Liver (tissue), 9 donors: Measurements from ENCODE around the gene PBX4. TPM values are rescaled to one million over a fixed set of nuclear protein-coding genes. Genes with fewer than 3 reads are reported as not detected.

ENCODE experiments used
- DNase-seq: peaks from one replicate; pipeline ENCODE4 v3.0.0-alpha.2; 2017; ENCODE audit warnings: low spot score
- H3K27ac ChIP-seq, 2 donors: one replicate each; pipeline ENCODE4 v1.7.0; 2013; ENCODE audit warnings: inconsistent platforms in 2 of 2, low read length in 2 of 2, control low read depth in 1 of 2, low read depth in 1 of 2, mild to moderate bottlenecking in 1 of 2
- H3K27me3 ChIP-seq, 4 donors: one replicate each; pipeline versions ENCODE4 v1.6.1 to v1.7.0; 2013; ENCODE audit warnings: low read length in 3 of 4, inconsistent platforms in 1 of 4, mild to moderate bottlenecking in 1 of 4, moderate library complexity in 1 of 4; ENCODE audit not compliant: control insufficient read depth in 4 of 4, insufficient read depth in 4 of 4
- H3K36me3 ChIP-seq, 4 donors: one replicate each; pipeline versions ENCODE4 v1.6.1 to v1.7.0; 2013; ENCODE audit warnings: low read length in 3 of 4, mild to moderate bottlenecking in 3 of 4, low read depth in 1 of 4, moderate library complexity in 1 of 4; ENCODE audit not compliant: control insufficient read depth in 4 of 4, insufficient read depth in 3 of 4
- H3K4me1 ChIP-seq, 4 donors: one replicate each; pipeline versions ENCODE4 v1.6.1 to v1.7.0; 2013; ENCODE audit warnings: low read length in 3 of 4, mild to moderate bottlenecking in 3 of 4, moderate library complexity in 1 of 4; ENCODE audit not compliant: control insufficient read depth in 4 of 4, insufficient read depth in 4 of 4
- H3K4me3 ChIP-seq, 3 donors: one replicate each; pipeline versions ENCODE4 v1.6.1 to v1.7.0; 2013; ENCODE audit warnings: low read length in 3 of 3, control low read depth in 1 of 3, low read depth in 1 of 3, mild to moderate bottlenecking in 1 of 3
- H3K9ac ChIP-seq, 2 donors: one replicate each; pipeline ENCODE4 v1.7.0; 2013; ENCODE audit warnings: low read length in 2 of 2, mild to moderate bottlenecking in 2 of 2, moderate library complexity in 2 of 2, control low read depth in 1 of 2, low read depth in 1 of 2
- H3K9me3 ChIP-seq, 4 donors: one replicate each; pipeline versions ENCODE4 v1.6.1 to v1.7.0; 2013; ENCODE audit warnings: low read length in 3 of 4; ENCODE audit not compliant: control insufficient read depth in 4 of 4
- EGR1 ChIP-seq, 2 donors: IDR thresholded peaks; 2 replicates each; pipeline ENCODE4 v1.6.1; 2016 to 2018; ENCODE audit warnings: antibody characterized with exemption in 2 of 2, low read depth in 2 of 2
- FOXA1 ChIP-seq: IDR thresholded peaks from 2 replicates; pipeline ENCODE4 v1.6.1; 2016; ENCODE audit warnings: antibody characterized with exemption
- FOXA2 ChIP-seq: IDR thresholded peaks from 2 replicates; pipeline ENCODE4 v1.6.1; 2016; ENCODE audit warnings: antibody characterized with exemption
- GABPA ChIP-seq, 2 donors: IDR thresholded peaks in 1 of 2; conservative IDR thresholded peaks in 1 of 2; 2 replicates each; pipeline ENCODE4 v1.6.1; 2016; ENCODE audit warnings: antibody characterized with exemption in 2 of 2, mild to moderate bottlenecking in 1 of 2, moderate library complexity in 1 of 2
- HNF4A ChIP-seq, 2 donors: conservative IDR thresholded peaks; 2 replicates each; pipeline ENCODE4 v1.6.1; 2016; ENCODE audit warnings: antibody characterized with exemption in 2 of 2, mild to moderate bottlenecking in 2 of 2
- HNF4G ChIP-seq: IDR thresholded peaks from 2 replicates; pipeline ENCODE4 v1.6.1; 2016; ENCODE audit warnings: antibody characterized with exemption
- JUND ChIP-seq, 2 donors: IDR thresholded peaks; 2 replicates each; pipeline ENCODE4 v1.6.1; 2016; ENCODE audit warnings: antibody characterized with exemption in 2 of 2
- NR2F2 ChIP-seq: IDR thresholded peaks from 2 replicates; pipeline ENCODE4 v1.6.1; 2016; ENCODE audit warnings: antibody characterized with exemption
- RAD21 ChIP-seq, 2 donors: IDR thresholded peaks; 2 replicates each; pipeline ENCODE4 v1.6.1; 2016; ENCODE audit warnings: antibody characterized with exemption in 2 of 2, mild to moderate bottlenecking in 2 of 2
- RXRA ChIP-seq, 2 donors: IDR thresholded peaks; 2 replicates each; pipeline ENCODE4 v1.6.1; 2017 to 2018; ENCODE audit warnings: antibody characterized with exemption in 2 of 2, mild to moderate bottlenecking in 1 of 2
- SP1 ChIP-seq: IDR thresholded peaks from 2 replicates; pipeline ENCODE4 v1.6.1; 2018; ENCODE audit warnings: antibody characterized with exemption, mild to moderate bottlenecking
- TAF1 ChIP-seq: conservative IDR thresholded peaks from 2 replicates; pipeline ENCODE4 v1.6.1; 2016; ENCODE audit warnings: antibody characterized with exemption, mild to moderate bottlenecking
- YY1 ChIP-seq: IDR thresholded peaks from 2 replicates; pipeline ENCODE4 v1.6.1; 2016; ENCODE audit warnings: antibody characterized with exemption, mild to moderate bottlenecking
- WGBS: extraction: QIAGEN DNeasy Blood & Tissue Kit; methylation state at CpG from one replicate; pipeline ENCODE4 v1.1.7; 2013; 5-methylcytosine and 5-hydroxymethylcytosine counted together
- polyA plus RNA-seq, 2 donors: library from polyadenylated mRNA; stranded (reverse) in 1 of 2; unstranded in 1 of 2; fragments of 200-250 nt in 1 of 2; fragments of >200 nt in 1 of 2; fragmentation: Nextera tagmentation in 1 of 2; extraction: Ambion mirVana in 1 of 2; gene quantifications; one replicate each; pipeline versions ENCODE4 v1.2.1 to v1.2.3, GENCODE V29; 2013 to 2015
- total RNA-seq, 2 donors: library from RNA; depleted of rRNA; stranded (reverse); fragments of >200 nt; gene quantifications; one replicate each; pipeline ENCODE4 v1.2.3, GENCODE V29; 2014
- TF ChIP-seq, protein P1 (sequence below): IDR thresholded peaks from 2 replicates; pipeline ENCODE4 v1.6.1; 2016; ENCODE audit warnings: antibody characterized with exemption
- TF ChIP-seq, protein P2 (sequence below): fragments of 150-350 bp; IDR thresholded peaks from 2 replicates; pipeline ENCODE4 v1.5.1; 2017; ENCODE audit warnings: improper control_type of control experiment, low read depth, low read length; ENCODE audit not compliant: missing input control
- TF ChIP-seq, protein P3 (sequence below): IDR thresholded peaks from 2 replicates; pipeline ENCODE4 v1.6.1; 2016; ENCODE audit warnings: antibody characterized with exemption
- TF ChIP-seq, protein P4 (sequence below): IDR thresholded peaks from 2 replicates; pipeline ENCODE4 v1.6.1; 2016; ENCODE audit warnings: antibody characterized with exemption
- TF ChIP-seq, protein P5 (sequence below): IDR thresholded peaks from 2 replicates; pipeline ENCODE4 v1.6.1; 2016; ENCODE audit warnings: antibody characterized with exemption, mild to moderate bottlenecking
- donor health status: healthy.
- donor health status: healthy.
- donor health status: healthy.
- donor health status: healthy.
- donor health status: healthy.

PBX4 gene
- total and polyA plus RNA-seq, 4 donors: 0.19 to 0.59 (median 0.21) TPM; not detected in 1

DNA sequence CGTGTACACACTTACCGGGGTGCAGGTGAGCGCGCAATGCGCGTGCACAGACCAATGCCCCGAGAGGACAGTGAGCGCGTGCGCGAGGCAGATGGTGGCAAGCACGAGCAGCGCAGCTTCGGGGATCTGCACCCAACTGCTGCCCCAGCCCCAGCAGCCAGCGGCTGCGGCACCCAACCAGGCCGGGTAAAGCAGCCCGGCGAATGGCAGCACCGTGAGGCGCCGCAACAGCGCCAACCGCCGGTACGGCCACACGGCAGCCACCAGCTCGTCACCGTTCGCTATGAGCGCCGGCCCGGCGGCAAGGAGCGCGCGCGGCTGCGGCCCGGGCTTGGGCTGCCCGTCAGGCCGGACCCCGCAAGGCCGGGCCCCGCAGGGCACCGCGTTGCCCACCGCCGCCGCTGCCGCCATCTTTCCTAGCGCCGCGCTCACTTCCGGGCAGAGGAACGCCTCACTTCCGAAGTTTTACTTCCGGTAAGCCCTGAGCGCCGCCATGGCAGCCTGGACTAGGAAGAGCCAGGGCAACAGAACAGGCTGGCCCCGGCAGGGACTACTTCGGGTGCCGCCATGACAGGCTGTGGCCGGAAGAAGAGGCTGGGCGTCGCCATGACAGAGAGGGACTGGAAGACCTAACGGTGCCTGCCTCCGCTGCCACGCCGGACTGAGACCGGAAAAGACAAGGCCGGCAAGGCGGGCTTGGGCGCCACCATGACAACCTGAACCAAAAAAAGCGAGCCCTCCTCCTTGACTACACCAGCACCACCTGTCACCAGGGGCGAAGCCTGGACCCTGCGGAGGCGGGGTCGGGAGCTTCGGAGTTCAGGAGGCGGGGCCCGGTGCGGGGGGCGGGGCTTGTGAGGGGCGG is 45.0 kb upstream of the PBX4 start, which contains the start of gene ATP13A1:
Gene ATP13A1, minus strand, starts transcription at position 421 of the 865 bp plus-strand sequence. Its CDS starts 10 bp downstream, at position 411.
- peaks cover 4 to 25% (median 22%) of the 10 kb centered on the region in 4 donors for H3K4me1 ChIP-seq
- DNase-seq: peak; percentile 95
- H3K27me3 ChIP-seq: no peaks in the 10 kb centered on the region
- TF ChIP-seq, protein P1, sequence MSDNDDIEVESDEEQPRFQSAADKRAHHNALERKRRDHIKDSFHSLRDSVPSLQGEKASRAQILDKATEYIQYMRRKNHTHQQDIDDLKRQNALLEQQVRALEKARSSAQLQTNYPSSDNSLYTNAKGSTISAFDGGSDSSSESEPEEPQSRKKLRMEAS: no peak
- TF ChIP-seq SP1 (peak; percentile 71), GABPA (IDR thresholded peaks at IDR 0.05 in 1 of 2, conservative IDR thresholded peaks at IDR 0.05 in 1 of 2) (peak; percentile 78 to 93), RAD21 (IDR thresholded peaks at IDR 0.05) (peak in 1 of 2 donors; percentile 52), YY1 (peak; percentile 99), HNF4A (conservative IDR thresholded peaks at IDR 0.05) (peak; percentile 8 to 40), NR2F2 (peak; percentile 69), RXRA (IDR thresholded peaks at IDR 0.05) (peak in 1 of 2 donors; percentile 76), JUND (IDR thresholded peaks at IDR 0.05) (no peak), FOXA2 (no peak), FOXA1 (no peak), HNF4G (no peak), EGR1 (IDR thresholded peaks at IDR 0.05; ENCODE audit: low read depth in 2 of 2) (peak; percentile 95 to 98), TAF1 (no peak)
- TF ChIP-seq, protein P2, sequence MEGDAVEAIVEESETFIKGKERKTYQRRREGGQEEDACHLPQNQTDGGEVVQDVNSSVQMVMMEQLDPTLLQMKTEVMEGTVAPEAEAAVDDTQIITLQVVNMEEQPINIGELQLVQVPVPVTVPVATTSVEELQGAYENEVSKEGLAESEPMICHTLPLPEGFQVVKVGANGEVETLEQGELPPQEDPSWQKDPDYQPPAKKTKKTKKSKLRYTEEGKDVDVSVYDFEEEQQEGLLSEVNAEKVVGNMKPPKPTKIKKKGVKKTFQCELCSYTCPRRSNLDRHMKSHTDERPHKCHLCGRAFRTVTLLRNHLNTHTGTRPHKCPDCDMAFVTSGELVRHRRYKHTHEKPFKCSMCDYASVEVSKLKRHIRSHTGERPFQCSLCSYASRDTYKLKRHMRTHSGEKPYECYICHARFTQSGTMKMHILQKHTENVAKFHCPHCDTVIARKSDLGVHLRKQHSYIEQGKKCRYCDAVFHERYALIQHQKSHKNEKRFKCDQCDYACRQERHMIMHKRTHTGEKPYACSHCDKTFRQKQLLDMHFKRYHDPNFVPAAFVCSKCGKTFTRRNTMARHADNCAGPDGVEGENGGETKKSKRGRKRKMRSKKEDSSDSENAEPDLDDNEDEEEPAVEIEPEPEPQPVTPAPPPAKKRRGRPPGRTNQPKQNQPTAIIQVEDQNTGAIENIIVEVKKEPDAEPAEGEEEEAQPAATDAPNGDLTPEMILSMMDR: no peak
- TF ChIP-seq, protein P3, sequence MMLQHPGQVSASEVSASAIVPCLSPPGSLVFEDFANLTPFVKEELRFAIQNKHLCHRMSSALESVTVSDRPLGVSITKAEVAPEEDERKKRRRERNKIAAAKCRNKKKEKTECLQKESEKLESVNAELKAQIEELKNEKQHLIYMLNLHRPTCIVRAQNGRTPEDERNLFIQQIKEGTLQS: no peak
- TF ChIP-seq, protein P4, sequence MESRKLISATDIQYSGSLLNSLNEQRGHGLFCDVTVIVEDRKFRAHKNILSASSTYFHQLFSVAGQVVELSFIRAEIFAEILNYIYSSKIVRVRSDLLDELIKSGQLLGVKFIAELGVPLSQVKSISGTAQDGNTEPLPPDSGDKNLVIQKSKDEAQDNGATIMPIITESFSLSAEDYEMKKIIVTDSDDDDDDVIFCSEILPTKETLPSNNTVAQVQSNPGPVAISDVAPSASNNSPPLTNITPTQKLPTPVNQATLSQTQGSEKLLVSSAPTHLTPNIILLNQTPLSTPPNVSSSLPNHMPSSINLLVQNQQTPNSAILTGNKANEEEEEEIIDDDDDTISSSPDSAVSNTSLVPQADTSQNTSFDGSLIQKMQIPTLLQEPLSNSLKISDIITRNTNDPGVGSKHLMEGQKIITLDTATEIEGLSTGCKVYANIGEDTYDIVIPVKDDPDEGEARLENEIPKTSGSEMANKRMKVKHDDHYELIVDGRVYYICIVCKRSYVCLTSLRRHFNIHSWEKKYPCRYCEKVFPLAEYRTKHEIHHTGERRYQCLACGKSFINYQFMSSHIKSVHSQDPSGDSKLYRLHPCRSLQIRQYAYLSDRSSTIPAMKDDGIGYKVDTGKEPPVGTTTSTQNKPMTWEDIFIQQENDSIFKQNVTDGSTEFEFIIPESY: no peak
- TF ChIP-seq, protein P5, sequence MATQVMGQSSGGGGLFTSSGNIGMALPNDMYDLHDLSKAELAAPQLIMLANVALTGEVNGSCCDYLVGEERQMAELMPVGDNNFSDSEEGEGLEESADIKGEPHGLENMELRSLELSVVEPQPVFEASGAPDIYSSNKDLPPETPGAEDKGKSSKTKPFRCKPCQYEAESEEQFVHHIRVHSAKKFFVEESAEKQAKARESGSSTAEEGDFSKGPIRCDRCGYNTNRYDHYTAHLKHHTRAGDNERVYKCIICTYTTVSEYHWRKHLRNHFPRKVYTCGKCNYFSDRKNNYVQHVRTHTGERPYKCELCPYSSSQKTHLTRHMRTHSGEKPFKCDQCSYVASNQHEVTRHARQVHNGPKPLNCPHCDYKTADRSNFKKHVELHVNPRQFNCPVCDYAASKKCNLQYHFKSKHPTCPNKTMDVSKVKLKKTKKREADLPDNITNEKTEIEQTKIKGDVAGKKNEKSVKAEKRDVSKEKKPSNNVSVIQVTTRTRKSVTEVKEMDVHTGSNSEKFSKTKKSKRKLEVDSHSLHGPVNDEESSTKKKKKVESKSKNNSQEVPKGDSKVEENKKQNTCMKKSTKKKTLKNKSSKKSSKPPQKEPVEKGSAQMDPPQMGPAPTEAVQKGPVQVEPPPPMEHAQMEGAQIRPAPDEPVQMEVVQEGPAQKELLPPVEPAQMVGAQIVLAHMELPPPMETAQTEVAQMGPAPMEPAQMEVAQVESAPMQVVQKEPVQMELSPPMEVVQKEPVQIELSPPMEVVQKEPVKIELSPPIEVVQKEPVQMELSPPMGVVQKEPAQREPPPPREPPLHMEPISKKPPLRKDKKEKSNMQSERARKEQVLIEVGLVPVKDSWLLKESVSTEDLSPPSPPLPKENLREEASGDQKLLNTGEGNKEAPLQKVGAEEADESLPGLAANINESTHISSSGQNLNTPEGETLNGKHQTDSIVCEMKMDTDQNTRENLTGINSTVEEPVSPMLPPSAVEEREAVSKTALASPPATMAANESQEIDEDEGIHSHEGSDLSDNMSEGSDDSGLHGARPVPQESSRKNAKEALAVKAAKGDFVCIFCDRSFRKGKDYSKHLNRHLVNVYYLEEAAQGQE: peak; percentile 43
- H3K27ac ChIP-seq: peak within 1 kb of the TSS; percentile 98
- H3K4me3 ChIP-seq: peak within 1 kb of the TSS; percentile 97 to 99 (median 99)
- WGBS: under 1% methylated on average over 85 of the region's 85 CpGs
- H3K9ac ChIP-seq: peak within 1 kb of the TSS; percentile 62 to 99
- H3K36me3 ChIP-seq: peaks cover 2 to 11% (median 5%) of the 10 kb centered on the region in 4 donors
- no peaks in the 10 kb centered on the region for H3K9me3 ChIP-seq
